GDM1 (cell line): ENCODE results near the gene DISC1.
"Not testable (repeated sequence)": the region's sequence is repeated elsewhere in the genome, so short reads cannot be mapped to it uniquely, and the experiment has no call there.

Experiments used
- DNase-seq: peaks from one replicate; lab custom pipeline; 2025; lab: John Stamatoyannopoulos, UW

The DISC1 gene

DNA sequence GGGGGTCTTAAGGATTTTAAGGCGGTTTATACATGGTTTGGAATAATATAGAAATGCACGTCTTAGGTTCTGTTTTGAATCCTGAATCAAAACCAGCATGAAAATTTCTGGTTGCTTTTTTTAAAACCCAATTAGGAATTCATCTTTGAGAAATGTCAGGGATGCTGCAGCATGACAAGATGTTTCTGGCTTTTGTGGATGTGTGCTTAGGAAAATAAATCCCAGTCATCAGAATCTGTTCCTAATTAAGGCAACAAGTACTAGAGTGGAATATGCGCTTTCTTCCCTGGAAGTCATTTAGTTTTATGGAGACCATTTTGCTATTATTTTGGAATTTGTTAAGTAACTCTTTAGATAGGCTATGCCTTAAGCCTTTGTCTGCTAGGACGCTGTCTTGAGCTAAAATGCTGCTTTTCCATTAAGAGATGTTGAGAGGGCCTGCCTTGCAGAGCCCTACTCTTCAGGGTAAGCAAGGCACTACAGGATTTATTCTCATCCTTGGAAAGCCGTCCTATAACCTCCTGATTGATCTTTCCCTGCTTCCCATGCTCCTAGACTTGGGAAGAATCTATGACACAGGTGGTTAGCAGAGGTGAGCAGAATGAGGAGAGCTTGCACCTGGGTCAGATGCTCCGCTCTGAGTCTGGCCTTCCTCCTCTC, 332.8 kb downstream of the DISC1 start:
- no peak for DNase-seq

DNA sequence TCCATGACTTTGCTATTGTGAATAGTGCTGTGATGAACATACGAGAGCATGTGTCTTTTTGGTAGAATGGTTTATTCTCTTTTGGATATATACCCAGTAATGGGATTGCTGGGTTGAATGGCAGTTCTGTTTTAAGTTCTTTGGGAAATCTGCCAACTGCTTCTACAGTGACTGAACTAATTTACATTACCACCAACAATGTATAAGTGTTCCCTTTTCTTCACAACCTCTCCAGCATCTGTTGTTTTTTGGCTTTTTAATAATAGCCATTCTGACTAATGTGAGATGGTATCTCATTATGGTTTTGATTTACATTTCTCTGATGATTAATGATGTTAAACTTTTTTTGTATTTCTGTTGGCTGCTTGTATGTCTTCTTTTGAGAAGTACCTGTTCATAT, 335.2 kb downstream of the DISC1 start:
- DNase-seq, result not testable (repeated sequence)

DNA sequence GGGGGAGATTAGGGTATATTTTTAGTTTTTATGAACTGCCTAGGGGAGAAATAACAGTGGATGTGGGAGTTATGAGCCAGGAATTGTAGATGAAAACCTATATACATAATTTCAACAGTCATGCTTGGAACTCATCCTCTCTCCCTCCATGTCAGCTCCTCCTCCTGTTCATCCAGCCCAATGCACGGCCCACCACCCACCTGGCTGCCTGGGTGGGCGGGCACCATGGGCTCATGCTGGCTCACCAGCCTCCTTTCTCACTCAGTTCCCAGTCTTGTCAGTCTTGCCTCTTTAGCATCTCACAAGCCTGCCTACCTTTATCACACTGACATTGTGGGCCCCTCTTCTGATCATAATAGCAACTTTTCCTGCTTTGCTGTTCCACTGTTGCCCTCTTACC, 336.0 kb downstream of the DISC1 start:
- DNase-seq, result no peak

DNA sequence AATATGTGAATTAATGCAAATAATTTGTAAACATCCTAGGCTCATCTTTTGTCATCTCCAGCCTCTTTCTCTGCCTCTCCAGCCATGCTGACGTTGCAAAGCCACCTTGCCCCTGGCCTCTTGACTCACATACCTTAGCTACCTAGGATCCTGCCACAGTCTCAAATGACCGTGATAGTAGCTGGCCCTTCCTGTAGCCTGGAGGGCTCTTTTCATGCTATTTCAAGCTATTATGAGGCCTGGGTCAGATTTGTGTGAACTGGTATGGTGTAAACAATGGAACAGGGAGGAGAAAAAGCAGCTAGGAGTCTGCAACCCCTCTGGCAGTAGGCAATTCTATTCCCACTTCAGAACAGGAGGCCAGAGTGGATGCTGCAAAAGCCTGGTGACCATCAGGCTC, 337.7 kb downstream of the DISC1 start:
- DNase-seq, result no peak

DNA sequence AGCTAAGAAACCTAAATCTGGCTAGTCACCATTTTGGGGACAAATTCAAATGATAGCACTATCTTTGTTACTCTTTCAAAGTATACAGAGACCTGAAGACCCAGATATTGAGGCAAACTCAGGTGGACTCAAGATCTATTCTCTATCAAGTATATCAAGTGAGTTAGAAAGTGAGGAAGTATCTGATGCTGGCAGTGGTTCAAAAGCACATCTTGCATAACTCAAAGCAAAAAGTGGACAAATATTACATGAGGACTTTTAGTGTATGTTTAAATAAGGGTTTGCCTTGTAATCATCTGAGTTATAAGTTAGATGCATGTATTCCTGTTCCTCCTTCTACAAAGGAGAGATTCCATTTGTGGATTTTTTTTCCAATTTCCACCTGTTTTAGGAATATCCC, 338.4 kb downstream of the DISC1 start:
- DNase-seq, result no peak

DNA sequence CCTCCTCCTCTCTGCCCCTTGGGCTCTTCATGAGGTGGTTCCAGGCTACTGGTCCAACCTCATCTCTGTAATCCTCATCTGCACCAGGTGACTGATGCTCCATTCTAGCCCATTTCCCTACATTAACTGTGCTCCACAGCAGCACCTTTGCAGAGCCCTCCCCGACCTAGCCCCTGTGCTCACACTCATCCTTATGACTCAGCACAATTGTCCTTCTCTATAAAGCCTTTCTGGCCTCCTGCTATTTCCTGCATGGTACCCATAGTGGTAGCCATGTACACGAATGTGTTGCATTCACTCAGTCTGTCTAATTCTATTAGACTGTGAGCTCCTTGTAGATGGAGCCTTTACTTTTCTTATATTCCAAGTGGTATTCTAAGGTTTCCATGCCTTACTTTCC, 339.0 kb downstream of the DISC1 start:
- no peak for DNase-seq

DNA sequence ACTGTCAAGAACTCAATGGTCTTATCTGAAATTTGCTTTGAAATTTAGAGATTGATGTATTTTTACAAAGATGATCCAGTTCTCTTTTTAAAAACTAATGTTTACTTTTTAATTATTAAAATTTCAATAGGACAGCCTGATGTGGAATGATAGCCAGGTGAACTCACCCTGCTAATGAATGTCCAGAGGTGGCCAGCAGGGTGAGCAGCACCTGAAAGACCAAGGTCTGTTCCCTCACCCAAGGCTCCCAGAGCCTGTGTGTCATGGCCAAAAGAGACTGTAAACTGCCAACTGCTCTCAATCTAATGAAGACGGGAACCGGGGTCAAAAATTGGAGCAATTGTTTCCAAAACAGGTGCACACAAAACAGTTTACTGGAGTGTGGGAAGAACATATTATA, 340.4 kb downstream of the DISC1 start:
- DNase-seq, result no peak

DNA sequence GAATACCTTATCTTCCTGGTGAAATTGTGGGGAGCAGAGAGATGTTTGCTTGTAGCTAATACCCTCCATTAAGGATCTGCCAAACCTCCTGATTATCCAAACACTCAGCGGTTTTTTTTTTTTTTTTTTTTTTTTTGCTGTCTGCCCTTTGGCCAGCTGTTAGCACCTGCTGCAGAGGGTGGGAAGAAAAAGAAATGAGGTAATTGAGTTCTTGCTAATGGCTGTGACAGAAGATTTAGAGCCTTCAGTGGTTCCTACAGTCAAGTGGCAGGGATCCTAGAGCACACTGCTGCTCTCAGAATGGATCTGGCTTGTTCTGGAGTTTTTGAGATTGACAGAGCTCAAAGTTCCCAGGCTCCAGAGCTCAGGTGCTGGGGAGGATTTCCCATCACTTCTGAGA, 342.5 kb downstream of the DISC1 start:
- DNase-seq, result no peak

DNA sequence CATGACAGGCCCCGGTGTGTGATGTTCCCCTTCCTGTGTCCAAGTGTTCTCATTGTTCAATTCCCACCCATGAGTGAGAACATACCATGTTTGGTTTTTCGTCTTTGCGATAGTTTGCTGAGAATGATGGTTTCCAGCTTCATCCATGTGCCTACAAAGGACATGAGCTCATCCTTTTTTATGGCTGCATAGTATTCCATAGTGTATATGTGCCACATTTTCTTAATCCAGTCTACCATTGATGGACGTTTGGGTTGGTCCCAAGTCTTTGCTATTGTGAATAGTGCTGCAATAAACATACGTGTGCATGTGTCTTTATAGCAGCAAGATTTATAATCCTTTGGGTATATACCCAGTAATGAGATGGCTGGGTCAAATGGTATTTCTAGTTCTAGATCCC, 343.2 kb downstream of the DISC1 start:
- DNase-seq, result not testable (repeated sequence)

DNA sequence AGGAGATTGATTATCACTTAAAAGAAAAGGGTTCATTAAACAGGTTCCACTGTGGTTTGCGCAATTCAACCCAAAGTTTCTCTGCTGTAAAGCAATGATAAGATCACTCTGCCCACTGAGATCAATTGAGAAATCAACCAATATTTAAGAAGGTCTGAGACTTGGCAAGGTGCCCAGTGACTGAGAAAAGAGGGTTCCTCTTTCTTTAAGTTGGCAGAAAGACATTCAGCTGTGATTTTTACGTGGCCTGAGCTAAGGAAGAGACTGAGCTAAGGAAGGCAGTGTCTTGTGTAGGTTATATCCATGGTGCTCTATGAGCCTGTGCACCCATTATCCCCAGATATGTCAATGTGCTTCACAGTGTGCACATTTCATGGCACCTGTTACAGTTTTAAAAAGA, 344.1 kb downstream of the DISC1 start:
- no peak for DNase-seq

DNA sequence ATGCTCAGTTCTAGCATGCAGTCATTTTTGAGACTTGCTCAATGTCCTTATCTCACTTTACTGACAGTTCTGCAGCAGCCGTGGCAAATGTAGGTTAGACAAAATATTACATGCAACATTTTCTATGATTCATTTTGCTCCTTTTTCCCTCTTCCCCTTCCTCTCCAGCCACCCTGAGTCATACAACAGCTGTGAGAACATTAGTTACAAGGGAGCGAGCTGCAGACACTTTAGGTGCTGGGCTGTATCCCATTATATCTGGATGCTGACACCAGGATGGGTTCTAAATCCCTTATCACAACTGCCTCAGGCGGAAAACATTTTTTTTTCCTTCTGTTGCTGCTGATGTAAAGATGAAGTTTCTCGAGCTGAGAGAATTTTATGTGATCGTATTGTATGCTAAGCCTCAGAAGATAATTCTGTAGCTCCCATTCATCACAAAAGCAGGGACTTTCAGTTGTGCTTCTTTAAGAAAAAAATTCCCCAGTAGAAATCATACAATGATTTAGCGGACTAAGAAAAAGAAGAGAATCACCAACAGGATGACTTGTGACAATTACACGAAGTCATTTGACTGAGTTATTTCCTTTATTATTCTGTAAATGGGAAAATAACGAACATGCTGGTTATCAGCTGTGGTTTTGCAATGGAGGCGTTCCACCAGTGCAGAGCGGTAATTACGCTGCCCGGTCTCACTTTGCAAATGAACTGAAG, 345.0 kb downstream of the DISC1 start:
- no peak for DNase-seq

DNA sequence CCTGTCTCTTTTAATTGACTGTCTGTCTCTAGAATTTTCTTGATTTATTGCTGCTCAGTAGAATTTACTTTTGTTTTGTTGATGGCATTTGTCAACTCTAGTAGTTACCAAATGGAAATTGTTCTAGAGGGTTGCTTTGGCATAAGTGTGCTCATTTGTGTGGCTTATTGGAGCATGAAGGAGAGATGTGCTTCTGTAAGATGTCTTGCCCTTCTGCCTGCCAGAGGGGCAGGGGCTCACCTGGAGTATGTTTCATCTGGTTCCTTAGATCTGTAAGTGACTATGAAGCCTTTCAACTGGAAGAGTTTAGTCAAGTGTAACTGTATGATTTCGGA, 345.5 kb downstream of the DISC1 start:
- DNase-seq, result no peak

DNA sequence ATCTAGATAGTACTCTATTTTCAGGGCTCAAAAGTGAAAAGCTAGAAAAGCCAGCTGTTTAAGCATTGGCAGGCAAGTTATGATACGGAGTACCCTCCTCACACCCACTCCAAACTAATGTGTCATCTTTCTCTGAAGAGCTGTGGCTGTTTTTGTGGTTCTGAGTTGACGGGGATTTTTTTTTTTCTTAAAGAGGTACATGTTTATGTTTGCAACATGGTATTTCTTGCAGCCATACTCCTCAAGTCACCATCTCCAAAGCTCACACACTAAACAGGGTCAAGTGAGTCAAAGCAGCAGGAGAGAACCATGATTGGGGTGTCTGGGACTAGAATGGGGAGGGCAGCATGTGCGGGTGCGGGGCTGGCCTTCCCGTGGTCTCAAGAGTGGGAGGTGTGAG, 347.2 kb downstream of the DISC1 start:
- DNase-seq, result no peak

DNA sequence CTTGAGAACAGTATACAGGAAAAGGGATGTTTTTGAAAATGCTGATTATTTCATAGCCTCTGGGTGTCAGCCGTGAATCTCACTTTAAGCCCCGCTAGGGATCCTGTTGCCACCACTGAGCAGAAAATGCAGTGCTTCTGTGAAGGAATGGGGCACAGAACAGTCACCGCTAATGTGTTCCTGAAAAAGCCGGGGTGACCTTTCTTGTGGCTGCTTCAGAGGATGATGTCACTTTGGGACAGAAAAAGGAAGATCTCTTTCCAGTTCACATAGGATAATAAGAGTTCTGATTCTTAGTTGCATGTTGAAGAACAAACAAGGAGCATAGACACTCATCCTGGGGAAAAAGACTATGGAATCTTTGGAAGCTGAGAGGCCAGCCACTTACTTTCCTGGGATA, 349.6 kb downstream of the DISC1 start:
- no peak for DNase-seq

DNA sequence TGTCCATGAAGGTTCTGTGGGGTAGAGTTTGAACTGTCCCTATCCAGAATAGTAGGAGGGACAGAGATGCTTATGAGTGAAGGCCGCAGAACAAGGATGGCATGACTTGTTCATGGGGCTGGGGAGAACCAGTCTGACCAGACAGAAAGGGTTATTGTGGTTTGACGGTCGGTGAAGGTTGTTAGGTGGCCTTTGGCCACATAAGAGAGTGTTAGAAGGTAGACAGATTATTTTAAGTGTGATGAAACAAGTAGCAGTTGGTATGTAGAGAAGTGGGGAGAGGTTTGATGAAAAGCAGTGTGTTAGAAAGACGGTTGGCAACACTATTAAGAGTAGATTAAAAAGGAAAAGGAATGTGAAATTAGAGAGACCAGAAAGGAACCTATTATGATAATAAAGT, 355.1 kb downstream of the DISC1 start:
- no peak for DNase-seq

DNA sequence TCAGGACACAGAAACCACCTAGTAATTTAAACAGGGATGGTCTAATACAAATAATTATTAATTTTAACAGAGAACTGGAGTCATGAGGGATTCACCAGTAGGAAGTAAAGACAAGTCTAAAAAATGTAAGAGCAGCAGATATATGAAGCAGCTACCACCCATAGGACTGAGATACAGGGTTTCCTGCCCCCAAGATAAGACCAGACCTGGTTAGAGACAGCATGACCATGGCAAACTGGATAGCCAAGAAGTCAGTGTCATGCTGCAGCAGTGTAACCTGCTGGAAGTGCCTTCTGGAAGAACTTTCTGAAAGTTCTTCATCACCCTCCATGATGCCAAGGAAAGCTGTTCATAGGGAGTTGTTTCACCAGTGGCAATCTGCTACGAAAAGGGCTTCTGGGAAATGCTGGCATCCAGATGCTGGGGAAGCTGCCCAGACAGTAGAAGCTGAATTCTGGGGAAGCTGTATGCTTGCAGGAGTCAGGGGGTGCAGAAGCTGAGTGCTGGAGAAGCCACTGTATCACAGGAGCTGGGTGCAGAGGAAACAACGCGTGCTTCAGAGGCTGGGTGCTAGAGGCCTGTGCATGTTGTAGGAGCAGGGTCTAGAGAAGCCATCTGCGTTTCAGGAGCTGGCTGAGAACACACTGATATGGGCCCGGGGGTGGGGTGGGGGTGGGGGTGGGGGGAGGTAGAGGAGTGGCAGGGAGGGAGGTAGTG, 356.4 kb downstream of the DISC1 start:
- DNase-seq, result no peak

DNA sequence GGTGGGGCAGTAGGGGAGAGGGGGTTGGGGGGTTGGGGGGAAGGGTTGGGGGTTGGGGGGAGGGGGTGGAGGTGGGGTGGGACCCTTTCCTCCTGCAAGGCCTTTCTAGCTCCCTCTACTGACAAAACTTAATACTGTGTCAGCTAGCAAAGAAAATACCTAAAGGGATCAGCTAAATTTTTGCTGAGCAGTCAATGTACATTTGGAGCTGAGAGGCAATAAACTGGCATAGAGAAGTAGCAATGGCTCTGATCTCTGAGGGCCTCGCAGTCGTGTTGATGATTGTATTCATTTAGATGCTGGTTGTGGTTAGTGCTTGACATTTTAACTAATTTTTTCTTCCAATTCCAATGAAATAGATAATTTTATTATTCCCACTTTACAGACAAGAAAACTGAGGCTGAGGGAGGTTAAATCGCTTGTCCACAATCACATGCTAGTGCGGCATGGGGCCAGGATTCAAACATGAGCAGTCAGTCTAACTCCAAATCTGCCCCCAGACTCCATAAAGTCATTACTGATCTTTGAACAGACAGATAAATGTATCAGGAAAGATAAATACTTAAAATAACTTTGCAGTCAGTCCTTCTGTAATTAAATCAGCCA, 357.1 kb downstream of the DISC1 start:
- no peak for DNase-seq

DNA sequence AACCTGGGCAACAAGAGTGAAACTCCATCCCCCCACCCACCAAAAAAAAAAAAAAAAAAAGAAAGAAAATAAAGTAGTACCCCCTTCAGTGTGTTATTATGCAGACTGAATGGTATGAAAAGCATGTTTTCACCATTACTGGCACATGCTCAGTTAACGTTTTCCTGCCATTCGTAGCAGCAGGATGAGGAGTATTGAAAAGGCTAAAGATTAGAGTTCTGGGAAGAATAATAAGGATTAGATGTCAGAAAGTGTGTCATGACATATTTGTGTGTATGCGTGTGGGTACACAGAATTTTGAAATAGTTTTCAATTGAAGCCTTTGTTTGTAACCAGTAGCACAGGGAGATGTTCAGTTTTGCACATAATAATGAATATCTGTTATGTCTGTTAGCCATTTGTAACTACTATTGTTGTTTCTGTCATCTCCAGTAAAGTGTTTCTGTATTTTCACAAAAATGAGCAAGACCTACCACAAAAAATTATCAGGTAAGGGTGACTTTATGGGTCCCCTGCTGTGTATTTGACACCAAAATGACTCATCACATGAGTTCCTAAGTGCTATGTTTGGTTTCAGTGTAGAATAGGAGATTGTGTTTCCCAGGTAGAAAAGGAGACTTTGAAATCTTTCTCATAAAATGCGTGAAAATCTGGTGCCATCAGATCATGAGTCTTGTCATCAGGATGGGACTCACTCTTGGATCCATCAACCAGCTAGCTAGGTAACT, 358.9 kb downstream of the DISC1 start:
- DNase-seq, result no peak

DNA sequence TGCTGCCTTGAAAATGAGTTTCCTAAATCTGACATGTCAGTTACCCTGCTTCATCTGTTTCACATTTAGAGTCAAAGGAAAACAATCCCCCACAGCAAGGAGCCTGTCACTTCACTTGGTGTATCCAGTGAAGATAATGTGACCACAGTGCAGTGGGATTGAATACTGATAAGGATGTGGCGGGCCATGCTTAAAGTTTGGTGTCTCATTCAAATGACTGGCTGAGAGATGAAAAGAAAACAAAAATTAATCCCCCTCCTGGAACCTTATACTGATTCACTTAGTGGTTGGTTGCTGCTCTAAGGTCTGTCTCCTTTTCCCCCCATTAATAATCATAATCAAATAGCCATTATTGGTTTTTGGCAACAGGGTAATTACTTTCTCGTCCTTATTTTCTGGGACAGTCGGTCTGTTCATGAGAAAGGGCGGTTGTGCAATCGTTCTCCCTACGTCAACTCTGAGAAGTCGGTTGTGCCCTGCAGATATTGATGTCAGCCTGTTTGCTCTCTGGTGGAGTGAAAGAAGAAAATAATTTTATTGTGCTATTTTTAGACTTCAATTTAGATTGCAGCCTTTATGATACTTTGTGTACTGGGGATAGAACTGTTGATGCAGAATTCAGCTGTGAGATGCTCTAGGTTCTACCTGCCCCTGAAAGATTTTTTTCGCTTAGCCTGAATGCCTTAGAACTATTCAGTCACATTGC, 360.2 kb downstream of the DISC1 start:
- no peak for DNase-seq

DNA sequence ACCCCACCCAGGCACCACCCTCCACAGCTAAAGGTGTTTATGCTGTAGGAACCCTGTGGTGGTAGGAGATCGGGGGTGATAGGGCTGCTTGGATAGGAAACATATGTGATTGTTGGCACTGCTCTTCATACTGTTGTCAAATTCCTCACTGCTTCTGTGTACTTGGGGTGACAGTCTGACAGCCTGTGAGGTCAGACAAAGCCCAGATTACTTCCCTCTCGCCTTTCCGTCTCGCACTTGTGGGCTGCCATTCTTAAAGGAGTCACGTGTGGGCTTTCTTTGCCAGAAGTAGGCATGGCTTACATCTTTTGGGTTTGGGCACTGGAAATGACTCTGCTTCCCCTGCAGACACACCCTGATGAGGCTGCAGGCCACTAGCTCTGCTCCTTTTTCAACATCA, 363.8 kb downstream of the DISC1 start:
- DNase-seq, result no peak

DNA sequence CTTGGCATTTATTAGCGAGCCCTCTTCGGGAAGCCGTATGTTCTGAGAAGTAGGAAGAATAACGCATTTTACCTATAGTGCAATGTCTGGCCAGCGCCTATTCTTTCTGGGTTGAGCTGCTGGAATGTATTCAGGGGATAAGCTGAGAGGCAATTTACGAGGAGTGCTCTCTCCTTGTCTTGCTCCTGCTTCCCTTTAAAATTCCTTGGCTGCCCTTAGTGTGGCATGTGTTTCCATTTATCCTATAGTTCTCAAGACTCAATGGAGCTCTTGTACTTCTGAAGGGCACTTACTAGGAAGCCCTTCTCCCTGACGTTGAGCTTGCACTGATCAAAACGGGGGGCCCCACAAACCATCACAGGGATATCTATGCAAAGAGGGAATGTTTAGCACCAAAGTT, 364.6 kb downstream of the DISC1 start:
- DNase-seq, result no peak

DNA sequence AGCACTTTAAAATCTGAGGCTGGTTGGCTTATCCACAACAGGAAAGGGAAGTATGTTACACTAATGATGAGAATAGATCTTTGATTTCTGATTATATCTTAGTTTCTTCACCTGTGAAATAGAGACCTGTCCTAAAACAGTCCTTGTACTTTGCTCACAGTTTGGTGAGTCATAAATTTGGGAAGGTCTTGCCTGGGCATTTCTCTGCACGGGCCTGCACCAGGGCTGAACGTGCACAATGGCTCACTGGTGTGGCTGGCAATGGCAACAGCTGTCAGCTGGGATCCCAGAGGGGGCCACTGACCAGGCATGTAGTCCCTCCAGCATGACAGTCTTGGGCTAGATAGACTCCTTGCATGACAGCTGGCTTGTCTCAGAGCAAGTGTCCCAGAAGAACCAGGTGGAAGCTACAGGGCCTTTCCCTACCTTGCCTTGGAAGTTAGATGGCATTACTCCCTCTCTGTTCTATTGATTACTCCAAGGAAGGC, 367.4 kb downstream of the DISC1 start:
- DNase-seq, result no peak
